OCI-LY7 (cell line): ENCODE results near the gene PTPN18.

Source experiments
- EZH2phosphoT487 ChIP-seq: fragments of 200-600 bp; sonication (generic); IDR thresholded peaks from 2 replicates; pipeline ENCODE4 v1.6.1; 2018; ENCODE audit warnings: low read depth, borderline replicate concordance, mild to moderate bottlenecking, mixed run types, antibody characterized with exemption, low read length, moderate library complexity, mixed read lengths
- TF ChIP-seq, protein P1 (sequence below): fragments of 200-600 bp; sonication (generic); conservative IDR thresholded peaks from 2 replicates; pipeline ENCODE4 v1.5.1; 2014; ENCODE audit warnings: mild to moderate bottlenecking, antibody characterized with exemption, low read length, moderate library complexity, mixed read lengths

DNA sequence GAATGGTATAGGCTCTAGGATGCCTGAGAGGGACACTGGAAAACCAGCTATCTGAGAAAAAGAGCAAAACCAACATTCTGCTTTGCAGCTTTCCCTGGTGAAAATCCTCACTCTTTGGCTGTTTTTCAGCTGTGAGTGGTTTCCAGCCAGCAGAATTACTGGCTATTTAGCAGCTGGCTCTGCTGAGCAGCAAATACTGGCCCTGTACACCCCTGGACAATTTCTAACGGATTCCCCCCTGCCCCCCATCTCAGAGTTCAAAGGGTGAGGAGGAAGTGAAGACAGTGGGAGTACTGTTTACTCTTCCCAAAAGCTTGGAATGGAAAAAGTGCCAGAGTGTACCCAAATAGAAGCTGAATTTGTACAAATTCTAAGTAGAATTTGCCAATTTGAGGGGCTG, 39.3 kb upstream of the PTPN18 start:
- TF ChIP-seq, protein P1, sequence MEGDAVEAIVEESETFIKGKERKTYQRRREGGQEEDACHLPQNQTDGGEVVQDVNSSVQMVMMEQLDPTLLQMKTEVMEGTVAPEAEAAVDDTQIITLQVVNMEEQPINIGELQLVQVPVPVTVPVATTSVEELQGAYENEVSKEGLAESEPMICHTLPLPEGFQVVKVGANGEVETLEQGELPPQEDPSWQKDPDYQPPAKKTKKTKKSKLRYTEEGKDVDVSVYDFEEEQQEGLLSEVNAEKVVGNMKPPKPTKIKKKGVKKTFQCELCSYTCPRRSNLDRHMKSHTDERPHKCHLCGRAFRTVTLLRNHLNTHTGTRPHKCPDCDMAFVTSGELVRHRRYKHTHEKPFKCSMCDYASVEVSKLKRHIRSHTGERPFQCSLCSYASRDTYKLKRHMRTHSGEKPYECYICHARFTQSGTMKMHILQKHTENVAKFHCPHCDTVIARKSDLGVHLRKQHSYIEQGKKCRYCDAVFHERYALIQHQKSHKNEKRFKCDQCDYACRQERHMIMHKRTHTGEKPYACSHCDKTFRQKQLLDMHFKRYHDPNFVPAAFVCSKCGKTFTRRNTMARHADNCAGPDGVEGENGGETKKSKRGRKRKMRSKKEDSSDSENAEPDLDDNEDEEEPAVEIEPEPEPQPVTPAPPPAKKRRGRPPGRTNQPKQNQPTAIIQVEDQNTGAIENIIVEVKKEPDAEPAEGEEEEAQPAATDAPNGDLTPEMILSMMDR: no peak
- TF ChIP-seq EZH2phosphoT487: no peak
